Measurements from ENCODE around the gene LYST.

DNA sequence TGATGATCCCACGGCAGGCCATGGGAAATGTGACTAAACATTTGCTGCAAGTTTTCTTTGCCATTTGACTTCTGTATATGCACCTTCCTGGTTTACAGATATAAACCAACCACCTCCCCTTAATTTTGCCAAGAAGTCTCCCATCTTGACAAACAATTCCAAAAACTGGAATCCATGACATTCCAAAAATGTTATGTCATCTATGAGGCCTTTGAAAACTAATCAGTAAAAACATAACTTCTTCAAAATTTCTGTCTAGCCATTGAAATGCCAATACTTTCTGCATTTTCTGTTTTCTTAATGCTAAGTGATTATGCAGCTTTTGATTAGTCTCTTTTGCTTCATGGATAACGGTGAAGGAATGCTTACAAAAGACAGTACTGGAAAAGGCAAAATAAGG is 84.1 kb downstream of the LYST start:
- TF ChIP-seq TEAD4 (IDR thresholded peaks at IDR 0.05; ENCODE audit: borderline replicate concordance, insufficient read depth) (no peak), FOXJ3 (CRISPR knock-in tag; IDR thresholded peaks at IDR 0.05) (no peak), TAF1 (IDR thresholded peaks at IDR 0.05; ENCODE audit: borderline replicate concordance, low read depth, low read length) (no peak), POLR2AphosphoS5 (IDR thresholded peaks at IDR 0.05; ENCODE audit: low read depth, low read length) (no peak), GABPA (IDR thresholded peaks at IDR 0.05; ENCODE audit: low read depth) (no peak), EZH2phosphoT487 (IDR thresholded peaks at IDR 0.05; ENCODE audit: borderline replicate concordance, low read depth) (no peak), RCOR1 (IDR thresholded peaks at IDR 0.05; ENCODE audit: low read length) (no peak), CHD2 (IDR thresholded peaks at IDR 0.05; ENCODE audit: low read length, partially characterized antibody) (no peak)
- TF ChIP-seq, protein P1, sequence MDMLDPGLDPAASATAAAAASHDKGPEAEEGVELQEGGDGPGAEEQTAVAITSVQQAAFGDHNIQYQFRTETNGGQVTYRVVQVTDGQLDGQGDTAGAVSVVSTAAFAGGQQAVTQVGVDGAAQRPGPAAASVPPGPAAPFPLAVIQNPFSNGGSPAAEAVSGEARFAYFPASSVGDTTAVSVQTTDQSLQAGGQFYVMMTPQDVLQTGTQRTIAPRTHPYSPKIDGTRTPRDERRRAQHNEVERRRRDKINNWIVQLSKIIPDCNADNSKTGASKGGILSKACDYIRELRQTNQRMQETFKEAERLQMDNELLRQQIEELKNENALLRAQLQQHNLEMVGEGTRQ (IDR thresholded peaks at IDR 0.05; ENCODE audit: borderline replicate concordance, low read depth, low read length) = no peak
- TF ChIP-seq, protein P2, sequence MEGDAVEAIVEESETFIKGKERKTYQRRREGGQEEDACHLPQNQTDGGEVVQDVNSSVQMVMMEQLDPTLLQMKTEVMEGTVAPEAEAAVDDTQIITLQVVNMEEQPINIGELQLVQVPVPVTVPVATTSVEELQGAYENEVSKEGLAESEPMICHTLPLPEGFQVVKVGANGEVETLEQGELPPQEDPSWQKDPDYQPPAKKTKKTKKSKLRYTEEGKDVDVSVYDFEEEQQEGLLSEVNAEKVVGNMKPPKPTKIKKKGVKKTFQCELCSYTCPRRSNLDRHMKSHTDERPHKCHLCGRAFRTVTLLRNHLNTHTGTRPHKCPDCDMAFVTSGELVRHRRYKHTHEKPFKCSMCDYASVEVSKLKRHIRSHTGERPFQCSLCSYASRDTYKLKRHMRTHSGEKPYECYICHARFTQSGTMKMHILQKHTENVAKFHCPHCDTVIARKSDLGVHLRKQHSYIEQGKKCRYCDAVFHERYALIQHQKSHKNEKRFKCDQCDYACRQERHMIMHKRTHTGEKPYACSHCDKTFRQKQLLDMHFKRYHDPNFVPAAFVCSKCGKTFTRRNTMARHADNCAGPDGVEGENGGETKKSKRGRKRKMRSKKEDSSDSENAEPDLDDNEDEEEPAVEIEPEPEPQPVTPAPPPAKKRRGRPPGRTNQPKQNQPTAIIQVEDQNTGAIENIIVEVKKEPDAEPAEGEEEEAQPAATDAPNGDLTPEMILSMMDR (IDR thresholded peaks at IDR 0.05) = no peak
